Measurements from ENCODE around the gene RAB26.

- TF ChIP-seq CTCF (optimal IDR thresholded peaks at IDR 0.05 in 1 of 3, IDR thresholded peaks at IDR 0.05 in 1 of 3, conservative IDR thresholded peaks at IDR 0.05 in 1 of 3; ENCODE audit: extremely low read depth in 1 of 3, insufficient read depth in 2 of 3, low read length in 3 of 3) (no peak), EZH2 (IDR thresholded peaks at IDR 0.05; ENCODE audit: low read length) (no peak)
These were observed 27.0 kb downstream of the RAB26 start for GRCh38 chr16:2175454-2175853.
